Renal cortical epithelial cell (primary cell): ENCODE results near the gene SEC22B. TPM values are rescaled to one million over a fixed set of nuclear protein-coding genes. Genes with fewer than 3 reads are reported as not detected.
"Not testable (repeated sequence)": the region's sequence is repeated elsewhere in the genome, so short reads cannot be mapped to it uniquely, and the experiment has no call there.

Experiments
- DNase-seq: peaks from one replicate; pipeline ENCODE4 v3.0.0-alpha.2; 2011; ENCODE audit warnings: low read depth
- total RNA-seq: library from RNA; depleted of rRNA; stranded (reverse); fragments of >200 nt; gene quantifications from 2 replicates; pipeline ENCODE4 v1.2.3, GENCODE V29; 2014

SEC22B gene
- total RNA-seq = 39.6 and 40.2 TPM in 2 replicates

GRCh38 chr1:120176092-120176855 is at the start of gene SEC22B:
Gene SEC22B, minus strand, starts transcription at chr1:120176520. Its CDS starts 139 bp downstream, at chr1:120176381.
- peak; percentile 88 for DNase-seq

- DNase-seq = not testable (repeated sequence)
These were observed 41.6 kb upstream of the SEC22B start for GRCh38 chr1:120217933-120218332.

GRCh38 chr1:120217175-120217929 is 41.0 kb upstream of the SEC22B start:
- not testable (repeated sequence) for DNase-seq

- DNase-seq = not testable (repeated sequence)
These were observed 37.3 kb upstream of the SEC22B start for GRCh38 chr1:120213606-120214005.

GRCh38 chr1:120210754-120211153 is 34.4 kb upstream of the SEC22B start:
- not testable (repeated sequence) for DNase-seq

- DNase-seq = not testable (repeated sequence)
These were observed 20.8 kb upstream of the SEC22B start for GRCh38 chr1:120196863-120197775.

GRCh38 chr1:120188626-120189025 is 12.3 kb upstream of the SEC22B start:
- DNase-seq = not testable (repeated sequence)

GRCh38 chr1:120182176-120182707 is 5.9 kb upstream of the SEC22B start:
- DNase-seq = not testable (repeated sequence)

GRCh38 chr1:120179811-120180690 is 3.7 kb upstream of the SEC22B start:
- peak; percentile 70 for DNase-seq

- peak; percentile 57 for DNase-seq
These were observed 2.8 kb upstream of the SEC22B start for GRCh38 chr1:120178799-120179756.

- not testable (repeated sequence) for DNase-seq
These were observed 1.7 kb upstream of the SEC22B start for GRCh38 chr1:120178058-120178457.

GRCh38 chr1:120175688-120176087 is 632 bp downstream of the SEC22B start:
- DNase-seq = peak; percentile 45

GRCh38 chr1:120164761-120165160 is 11.6 kb downstream of the SEC22B start:
- not testable (repeated sequence) for DNase-seq

GRCh38 chr1:120162015-120162414 is 14.3 kb downstream of the SEC22B start:
- DNase-seq = not testable (repeated sequence)

- not testable (repeated sequence) for DNase-seq
These were observed 17.8 kb downstream of the SEC22B start for GRCh38 chr1:120158495-120158894.

- not testable (repeated sequence) for DNase-seq
These were observed 18.2 kb downstream of the SEC22B start for GRCh38 chr1:120158086-120158485.

- DNase-seq = not testable (repeated sequence)
These were observed 26.0 kb downstream of the SEC22B start for GRCh38 chr1:120150138-120150822.

- not testable (repeated sequence) for DNase-seq
These were observed 26.8 kb downstream of the SEC22B start for GRCh38 chr1:120149420-120150059.
